HUDEP-2 (cell line): ENCODE measurements around the gene SLX4IP.
A peak's percentile ranks its signal among the peaks of the same experiment; 100 is the strongest.

Experiments used
- DNase-seq, 76 experiments: peaks; one replicate each; lab custom pipeline; 2025; ENCODE audit not compliant: unreplicated experiment in 76 of 76; lab: John Stamatoyannopoulos, UW

SLX4IP gene

DNA sequence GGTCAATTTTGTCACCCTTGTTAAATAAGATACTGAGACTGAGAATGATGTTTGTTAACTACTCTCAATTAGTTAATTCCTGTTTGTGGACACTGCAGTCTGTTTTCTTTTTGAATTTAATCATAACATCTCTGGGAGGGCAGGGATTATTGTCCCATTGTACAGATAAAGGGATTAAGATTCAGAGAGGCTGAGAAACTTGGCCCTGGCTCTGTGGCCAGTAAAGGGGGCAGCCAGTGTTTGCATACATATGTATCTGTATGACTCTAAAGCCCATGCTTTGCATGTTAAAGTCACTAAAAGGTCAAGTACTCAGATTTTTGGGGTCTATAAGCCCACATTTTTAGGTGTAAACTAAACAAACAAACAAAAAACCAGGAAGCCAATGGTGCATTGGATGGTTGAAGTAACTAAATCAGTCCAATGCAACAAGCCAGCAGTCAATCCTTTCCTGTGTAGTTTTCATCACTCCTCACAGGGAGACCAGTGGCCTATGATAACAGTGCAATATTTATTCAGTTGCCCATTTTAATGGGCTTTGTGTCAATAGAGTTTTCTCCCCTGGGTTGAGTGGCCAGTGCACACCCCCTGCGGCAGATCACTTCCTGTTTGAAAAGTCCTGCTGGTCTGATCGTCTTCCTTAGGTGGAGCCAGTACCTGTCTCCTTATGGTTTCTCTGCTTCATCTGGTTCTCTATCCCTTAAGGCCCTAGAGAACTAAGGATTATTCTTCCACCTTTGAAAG is 106.7 kb downstream of the SLX4IP start:
- DNase-seq: no peak

DNA sequence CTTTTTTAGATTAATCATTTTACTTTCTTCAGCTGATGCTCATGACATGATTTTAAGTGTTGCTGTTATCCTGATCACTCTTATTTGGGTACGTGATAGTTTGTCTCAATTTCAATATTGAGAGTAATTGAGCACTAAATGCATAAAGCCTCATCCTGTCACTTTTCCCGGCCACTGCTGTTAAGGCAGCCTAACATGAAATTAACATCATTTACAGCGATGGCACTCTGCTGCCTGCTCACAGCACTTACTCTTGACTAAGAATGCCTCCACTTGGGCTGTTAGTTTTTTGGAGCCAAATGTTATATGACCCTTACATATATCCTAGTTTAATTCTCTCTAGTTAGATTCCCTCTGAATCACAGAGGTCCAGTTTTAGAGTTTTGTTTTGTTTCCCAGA is 107.3 kb downstream of the SLX4IP start:
- no peak for DNase-seq

DNA sequence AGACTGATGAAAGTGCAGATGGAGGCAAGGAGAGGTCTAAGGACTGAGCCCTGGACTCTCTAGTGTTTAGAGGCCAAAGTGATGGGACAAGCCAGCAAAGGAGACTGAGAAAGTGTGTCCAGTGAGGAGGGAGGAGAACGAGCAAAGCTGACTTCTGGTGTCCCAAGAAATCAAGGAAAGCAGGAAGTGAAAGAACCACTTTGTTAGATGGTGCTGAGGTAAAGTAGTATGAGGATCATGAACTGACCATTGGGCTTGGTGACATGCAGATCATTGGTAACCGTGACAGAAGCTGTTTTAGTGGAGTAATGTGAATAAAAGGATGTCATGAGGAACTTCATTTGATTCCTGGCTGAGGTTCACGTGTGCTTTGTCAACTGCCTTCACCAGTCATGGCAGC is 108.4 kb downstream of the SLX4IP start:
- no peak for DNase-seq

DNA sequence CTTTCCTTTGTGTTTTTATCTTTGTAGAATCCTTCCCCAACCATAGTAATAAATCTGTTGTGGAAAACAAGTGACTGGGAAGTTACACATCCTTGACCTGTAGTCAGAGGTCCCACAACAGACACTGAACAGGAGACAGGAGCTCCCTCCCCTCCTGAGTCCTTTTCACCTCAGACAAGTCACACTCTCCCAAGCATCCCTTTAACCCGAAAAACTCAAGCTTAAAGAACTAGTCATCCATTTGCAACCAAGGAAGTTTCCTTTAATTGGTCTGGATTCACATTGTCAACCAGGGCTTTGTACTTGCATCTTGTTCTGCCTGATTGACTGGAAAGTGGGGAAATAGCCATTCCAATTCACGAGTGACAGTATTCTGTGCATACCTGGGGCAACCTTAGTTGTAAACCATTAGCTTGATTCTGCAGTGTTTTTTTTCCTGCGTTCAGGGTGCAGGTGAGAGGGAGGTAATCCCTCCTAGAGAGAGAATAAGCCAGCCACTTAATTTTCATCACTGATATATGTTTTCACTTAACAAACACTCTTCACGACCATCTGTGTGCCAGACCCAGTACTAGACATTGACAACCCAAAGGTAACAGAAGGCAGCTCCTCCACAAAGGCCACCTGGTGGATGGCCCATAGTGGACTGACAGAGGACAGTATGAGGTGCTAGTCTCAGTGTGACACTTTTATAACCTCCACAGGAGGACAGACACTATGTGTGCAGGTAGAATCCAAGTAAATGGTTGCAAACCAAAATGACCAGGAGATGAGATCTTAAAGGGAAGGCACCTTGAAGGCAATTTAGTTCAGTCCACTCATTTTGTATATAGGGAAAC is 112.4 kb downstream of the SLX4IP start:
- DNase-seq: no peak

DNA sequence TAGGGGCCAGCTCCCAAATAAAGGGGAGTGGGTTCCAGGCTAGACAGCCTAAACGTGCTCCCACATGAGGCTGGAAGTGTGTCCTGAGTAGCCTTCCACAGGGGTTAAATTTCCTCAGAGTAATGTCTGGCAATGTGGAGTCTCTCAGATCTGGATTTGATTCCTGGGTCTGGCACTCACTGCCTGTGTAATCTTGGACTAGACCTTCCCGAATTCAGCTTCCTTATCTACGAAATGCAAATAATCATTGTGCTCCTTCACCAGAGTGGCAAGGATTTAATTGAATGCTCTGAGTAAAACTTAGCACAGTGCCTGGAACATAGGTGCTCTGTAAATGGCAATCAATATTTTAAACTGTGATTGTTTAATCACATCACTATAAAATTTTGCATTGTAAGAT is 114.4 kb downstream of the SLX4IP start:
- no peak for DNase-seq

DNA sequence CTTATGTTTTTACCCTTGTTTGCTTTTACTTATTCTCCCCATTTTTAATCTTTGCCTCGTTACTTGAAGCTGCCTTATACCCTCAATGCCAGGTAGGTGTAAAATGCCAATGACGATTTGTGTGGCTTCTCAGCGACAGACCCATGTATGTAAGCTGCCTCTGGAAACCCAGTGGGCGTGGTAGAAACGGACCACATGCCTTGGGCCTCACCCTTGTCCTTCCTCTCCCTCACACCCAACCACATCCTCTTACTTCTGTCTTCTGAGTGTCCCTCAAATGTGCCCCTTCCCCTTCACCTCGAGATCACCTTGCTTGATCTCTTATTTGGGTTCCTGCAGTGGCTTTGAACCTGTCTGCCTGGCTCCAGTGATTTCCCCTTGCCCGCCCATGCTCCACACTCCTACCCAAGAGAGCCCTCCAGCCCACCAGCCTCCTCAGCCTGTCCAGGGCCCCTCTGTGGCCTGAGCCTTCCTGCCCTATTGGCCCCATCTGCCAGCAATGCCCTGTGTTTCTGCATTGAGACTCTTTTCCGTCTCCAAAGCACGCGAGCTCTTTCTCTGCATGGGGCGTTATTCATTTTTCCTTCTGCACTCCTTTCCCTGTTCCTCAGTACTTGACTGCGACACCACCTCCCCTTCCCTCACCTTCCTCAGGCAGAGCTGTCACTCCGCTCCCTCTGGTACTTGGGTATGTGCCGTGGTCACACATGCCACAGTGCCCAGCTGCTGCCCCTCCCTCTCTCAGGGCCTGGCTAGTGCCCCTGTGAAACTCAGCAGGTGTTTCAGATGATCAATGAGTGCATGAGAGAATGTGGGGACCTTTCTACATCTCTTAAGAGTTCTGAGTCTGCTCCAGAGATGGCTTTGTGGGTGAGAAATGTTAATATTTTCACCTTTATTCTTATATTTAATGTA is 115.4 kb downstream of the SLX4IP start:
- peak in 10 of 76 experiments; percentile 3 to 22 (median 11) for DNase-seq

DNA sequence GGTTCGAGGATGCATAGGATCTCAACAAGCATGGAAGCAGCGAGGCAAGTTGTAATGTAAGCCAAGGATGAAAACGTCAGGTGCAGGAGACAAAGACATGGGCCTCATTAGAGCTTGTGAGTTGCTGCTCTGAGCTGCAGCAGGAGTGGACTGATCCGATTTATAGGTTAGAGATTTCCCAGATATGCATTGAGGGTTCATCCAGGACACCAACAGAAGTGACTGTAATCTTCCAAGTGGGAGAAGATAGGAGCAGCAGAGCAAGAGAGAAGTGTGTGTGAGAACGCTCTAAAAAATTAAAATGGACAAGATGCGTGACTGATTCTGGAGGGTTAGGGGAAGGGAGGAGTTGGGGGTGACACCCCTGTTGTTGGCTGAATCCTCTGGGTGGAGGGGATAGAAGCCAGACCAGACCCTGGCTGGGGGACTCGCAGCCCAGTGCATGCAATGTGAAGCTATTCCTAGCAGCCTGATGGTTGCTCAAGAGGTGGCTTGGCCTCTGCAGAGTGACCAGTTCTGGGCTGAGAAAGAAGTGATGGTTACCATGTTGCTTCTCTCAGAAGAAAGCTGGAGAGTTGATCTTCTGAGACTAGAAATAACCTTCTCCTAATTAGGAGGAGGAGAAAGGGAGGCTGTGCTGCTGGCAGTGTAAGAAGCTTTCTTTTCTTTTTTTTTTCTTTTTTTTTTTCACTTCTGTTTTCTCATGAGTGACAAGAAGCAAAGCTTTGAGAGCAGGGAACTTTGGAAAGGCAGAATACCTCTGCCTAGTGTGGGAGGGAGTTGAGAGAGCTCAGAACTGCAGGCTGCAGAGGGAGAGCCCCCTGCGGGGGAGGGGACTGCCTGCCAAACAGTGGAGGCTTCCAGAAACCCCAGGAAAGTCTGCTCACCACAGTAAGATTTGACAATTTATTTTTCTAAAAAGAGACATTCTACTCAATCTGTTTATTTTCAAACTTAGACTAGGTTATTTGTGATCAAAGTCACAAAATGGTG is 116.9 kb downstream of the SLX4IP start:
- DNase-seq: no peak

DNA sequence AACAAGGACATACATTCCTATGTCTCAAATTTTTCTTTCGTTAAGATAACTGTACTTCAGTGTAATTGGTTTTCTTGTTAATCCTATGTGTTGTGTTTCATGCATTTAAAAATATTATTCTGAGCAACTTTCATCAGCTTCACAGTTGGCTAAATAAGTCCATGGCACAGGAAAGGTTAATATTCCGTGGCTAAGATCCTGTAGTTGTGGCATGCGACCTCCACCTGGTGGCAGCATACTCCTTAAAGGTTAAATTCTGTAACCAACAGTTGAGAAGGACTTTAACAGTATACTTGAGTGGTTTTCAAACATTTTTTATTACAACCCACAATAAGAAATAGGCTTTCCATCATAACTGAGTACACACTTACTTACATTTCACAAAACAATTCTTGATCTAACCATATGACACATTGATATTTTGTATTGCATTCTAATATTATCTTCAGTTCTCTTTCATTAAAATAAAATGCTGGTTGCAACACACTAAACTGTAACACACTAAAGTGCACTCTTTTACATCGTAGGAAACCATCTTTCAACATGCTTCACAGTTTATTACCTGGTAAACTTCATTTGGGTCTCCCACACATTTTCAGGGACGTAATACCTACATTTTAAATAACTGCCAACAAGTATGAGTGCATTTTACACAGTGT is 118.3 kb downstream of the SLX4IP start:
- DNase-seq: peak in 46 of 76 experiments; percentile 4 to 63 (median 25)

DNA sequence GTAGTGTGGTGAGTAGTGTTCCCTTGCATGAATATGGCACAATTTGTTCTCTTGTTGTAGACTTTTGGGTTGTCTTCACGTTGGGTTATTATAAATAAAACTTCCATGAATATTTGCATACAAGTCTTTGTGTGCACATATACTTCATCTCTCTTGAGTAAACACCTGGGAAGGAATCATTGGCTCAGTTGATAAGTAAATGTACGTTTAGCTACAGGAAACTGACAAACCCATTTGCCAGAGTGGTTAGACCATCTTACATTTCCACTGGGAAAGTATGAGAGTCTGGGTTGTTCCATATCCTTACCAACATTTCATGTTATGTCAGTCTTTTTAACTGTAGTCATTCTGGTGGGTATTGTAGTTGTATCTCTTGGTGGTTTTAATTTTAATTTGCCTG is 119.2 kb downstream of the SLX4IP start:
- no peak for DNase-seq

DNA sequence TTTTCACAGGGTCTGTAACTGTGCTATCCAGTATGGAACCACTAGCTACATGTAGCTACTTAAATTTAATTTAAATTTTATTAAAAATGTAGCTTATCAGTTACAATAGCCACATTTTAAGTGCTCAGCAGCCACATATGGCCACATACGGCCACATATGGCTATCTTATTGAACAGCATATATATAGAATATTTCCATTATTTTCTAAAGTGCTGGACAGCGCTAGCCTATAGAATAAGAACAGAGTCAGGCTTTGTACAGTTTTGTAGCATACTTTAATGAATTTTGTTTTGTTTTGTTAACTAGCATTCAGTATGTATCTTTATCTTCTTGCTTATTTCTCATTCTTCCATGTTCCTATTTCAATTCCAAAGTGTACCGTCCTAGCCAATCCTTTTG is 120.3 kb downstream of the SLX4IP start:
- DNase-seq: no peak

DNA sequence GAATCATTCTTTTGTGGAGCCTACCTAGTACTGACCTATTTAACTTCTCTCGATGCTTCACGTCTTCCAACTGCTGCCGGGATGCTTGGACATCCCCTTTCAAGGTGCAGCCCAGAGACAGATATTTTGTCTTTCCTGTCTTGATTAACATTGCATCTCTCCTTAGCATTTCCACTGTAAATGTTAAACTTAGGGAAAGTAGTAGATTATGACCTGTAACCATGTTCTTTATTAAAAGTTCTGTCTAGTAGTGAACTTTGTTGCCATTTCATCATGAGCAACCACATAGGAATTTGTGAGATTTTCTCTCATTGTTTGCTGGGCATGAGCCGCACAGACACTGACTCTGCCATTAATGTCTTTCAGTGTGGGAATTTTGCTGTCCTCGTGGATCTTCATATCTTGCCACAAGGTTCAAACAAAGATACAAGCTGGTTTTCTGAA is 120.8 kb downstream of the SLX4IP start:
- no peak for DNase-seq

DNA sequence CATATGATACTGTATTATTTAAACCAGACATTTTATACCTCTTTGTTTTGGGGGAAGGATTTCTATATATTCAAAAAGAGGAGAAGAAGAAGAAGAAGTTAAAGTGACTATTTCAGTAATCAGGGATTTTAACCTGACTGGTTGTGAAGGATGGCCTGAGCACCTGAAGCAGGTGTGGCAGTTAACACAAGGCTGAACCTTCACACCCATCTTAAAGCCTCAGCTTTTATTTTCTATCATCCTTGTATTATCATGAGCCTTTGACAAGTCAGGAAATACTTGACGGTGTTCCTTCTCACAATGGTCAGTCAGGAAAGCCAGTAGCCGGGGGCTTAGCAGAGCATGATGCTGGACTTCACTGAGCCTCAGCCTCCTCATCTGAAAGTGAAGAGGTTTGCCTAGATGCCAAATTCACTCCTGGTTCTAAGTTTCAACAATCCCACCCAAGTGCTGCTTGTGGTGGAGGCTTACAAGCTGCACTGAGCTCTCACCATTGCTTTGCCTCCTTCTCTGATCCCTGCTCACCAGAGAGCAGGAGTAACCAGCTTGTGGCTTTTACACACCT is 121.5 kb downstream of the SLX4IP start:
- DNase-seq: no peak

DNA sequence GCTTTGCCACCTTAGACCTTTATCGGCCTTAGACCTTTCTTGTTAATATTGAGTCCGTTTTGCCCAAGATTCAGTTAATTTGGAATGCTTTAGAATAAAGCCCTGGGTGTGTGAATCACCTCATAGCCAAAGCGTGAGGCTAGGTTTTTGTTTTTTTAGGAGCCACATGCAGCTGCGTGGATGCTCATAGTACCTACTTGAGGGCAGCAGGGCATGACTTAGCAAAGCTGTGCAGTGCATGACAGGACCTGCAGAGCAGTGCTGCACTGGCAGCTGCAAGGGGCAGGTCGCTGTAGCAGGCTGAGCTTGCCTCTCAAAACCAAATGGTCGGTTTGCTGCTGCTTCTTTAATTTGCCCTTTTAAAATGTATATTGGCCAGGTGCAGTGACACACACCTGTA is 122.6 kb downstream of the SLX4IP start:
- no peak for DNase-seq

DNA sequence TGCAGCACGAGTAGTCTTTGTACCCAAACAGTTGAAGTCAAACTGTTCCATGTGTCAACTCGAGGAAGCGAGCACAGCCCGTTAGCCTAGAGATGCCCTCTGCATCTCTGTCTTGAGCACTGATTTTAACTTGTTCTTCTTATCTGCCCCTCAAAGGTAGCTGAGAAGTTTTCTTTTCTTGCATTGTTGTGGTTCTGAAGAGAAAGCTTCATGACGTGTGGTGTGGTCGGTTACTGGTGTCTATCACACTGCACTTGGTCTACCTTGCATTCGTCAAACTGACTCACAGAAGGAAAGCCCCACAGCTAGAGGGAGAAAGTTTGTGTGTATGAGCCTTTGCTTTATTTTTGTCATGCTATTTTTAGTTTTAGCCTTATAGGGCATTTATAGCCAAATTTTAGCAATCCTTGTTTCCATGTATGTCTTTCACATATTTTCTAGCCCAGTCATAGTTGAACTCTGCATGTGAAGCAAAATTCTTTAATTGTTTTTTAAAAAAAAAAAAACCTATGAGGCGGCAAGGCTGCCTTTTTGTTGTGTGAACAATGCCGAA is 123.6 kb downstream of the SLX4IP start:
- no peak for DNase-seq

DNA sequence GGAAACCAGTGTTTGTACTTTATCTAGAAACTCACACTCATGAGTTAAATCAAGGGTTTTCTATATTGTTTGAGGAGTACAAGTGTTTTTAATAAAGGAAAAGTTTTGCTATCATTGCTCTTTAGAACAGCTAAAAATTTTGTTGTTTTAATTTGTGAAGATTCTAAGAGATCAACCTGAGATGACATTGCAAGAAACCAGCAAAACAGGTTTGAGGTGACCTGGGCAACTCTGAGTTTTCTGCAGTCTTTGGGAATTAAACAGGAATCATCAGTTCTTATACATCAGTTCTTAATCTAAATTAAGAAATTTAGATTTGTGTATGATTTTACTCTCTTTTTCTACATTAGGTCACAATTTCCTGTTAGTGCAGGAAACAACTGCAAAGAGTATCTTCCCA is 124.2 kb downstream of the SLX4IP start:
- DNase-seq: no peak

DNA sequence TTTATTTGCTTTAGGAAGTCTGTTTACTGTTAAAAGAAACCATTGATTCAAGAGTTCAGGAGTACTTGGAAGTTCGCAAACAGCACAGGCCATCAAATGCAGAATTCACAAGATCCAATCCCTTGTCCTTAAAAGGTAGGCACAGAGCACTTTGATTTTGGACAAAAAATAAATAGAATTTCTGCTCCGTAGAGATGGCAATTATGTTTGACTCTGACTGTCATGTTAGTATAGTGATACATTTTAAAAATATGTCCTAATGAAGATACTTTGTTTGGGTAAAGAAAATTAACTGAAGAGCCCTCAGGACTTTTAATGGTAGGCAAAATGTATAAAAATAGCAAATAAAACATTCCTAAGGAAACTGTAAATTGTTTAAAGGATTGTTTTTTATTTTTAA is 125.6 kb downstream of the SLX4IP start:
- DNase-seq: no peak

DNA sequence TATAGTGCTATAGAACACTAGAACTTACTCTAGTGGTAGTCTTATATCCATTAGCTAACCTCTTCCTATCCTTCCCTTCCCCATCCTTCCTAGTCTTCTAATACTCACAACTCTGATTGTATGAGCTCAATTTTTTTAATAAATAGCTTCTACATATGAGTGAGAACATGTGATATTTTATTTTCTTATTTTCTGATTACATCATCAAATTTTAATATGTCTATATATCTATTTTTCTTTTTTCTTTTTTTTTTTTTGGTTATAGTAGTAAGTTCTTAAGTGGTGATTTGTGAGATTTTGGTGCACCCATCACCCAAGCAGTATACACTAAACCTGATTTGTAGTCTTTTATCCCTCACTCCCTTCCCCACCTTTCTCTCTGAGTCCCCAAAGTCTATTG is 126.2 kb downstream of the SLX4IP start:
- no peak for DNase-seq

DNA sequence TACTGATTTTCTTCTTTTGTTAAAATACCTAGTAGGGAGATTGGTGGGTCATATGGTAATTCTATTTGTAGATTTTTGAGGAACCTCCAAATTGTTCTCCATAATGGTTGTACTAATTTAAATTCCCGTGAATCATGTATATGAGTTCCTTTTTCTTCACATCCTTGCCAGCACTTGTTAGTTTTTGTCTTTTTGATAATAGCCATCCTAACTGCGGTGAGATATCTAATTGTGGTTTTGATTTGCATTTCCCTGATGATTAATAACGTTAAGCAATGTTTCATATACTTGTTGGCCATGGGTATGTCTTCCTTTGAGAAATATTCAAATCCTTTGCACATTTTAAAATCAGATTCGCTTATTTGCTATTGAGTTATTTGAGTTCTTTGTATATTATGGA is 127.8 kb downstream of the SLX4IP start:
- no peak for DNase-seq
